ENCODE data around the gene NOXA1.
"Not testable (repeated sequence)": the region's sequence is repeated elsewhere in the genome, so short reads cannot be mapped to it uniquely, and the experiment has no call there.

The NOXA1 gene

GRCh38 chr9:137406085-137406760 is 17.0 kb upstream of the NOXA1 start:
- no peak for DNase-seq

GRCh38 chr9:137406876-137407589 is 16.2 kb upstream of the NOXA1 start:
- peak; percentile 50 for DNase-seq

GRCh38 chr9:137407590-137408300 is 15.4 kb upstream of the NOXA1 start:
- no peak for DNase-seq

GRCh38 chr9:137408651-137409405 is 14.4 kb upstream of the NOXA1 start:
- DNase-seq, result no peak

GRCh38 chr9:137409515-137409914 is 13.7 kb upstream of the NOXA1 start:
- DNase-seq, result no peak

- DNase-seq, result not testable (repeated sequence)
Observed at GRCh38 chr9:137410236-137410890, 12.8 kb upstream of the NOXA1 start.

GRCh38 chr9:137410891-137411249 is 12.3 kb upstream of the NOXA1 start:
- no peak for DNase-seq

GRCh38 chr9:137411260-137411644 is 11.9 kb upstream of the NOXA1 start:
- DNase-seq, result no peak

GRCh38 chr9:137411645-137412380 is 11.4 kb upstream of the NOXA1 start:
- no peak for DNase-seq

GRCh38 chr9:137412431-137412830 is 10.8 kb upstream of the NOXA1 start:
- DNase-seq, result no peak

- no peak for DNase-seq
Observed at GRCh38 chr9:137415451-137415850, 7.7 kb upstream of the NOXA1 start.

- DNase-seq, result no peak
Observed at GRCh38 chr9:137416006-137416562, 7.1 kb upstream of the NOXA1 start.

GRCh38 chr9:137416563-137417151 is 6.5 kb upstream of the NOXA1 start:
- no peak for DNase-seq

GRCh38 chr9:137417161-137418021 is 5.8 kb upstream of the NOXA1 start:
- DNase-seq, result no peak

GRCh38 chr9:137421838-137422603 is 1.2 kb upstream of the NOXA1 start:
- DNase-seq, result no peak

GRCh38 chr9:137423514-137424291 is 510 bp downstream of the NOXA1 start:
- DNase-seq, result no peak

GRCh38 chr9:137426018-137426681 is 3.0 kb downstream of the NOXA1 start:
- no peak for DNase-seq
